ENCODE data around the gene FLNC.

DNA sequence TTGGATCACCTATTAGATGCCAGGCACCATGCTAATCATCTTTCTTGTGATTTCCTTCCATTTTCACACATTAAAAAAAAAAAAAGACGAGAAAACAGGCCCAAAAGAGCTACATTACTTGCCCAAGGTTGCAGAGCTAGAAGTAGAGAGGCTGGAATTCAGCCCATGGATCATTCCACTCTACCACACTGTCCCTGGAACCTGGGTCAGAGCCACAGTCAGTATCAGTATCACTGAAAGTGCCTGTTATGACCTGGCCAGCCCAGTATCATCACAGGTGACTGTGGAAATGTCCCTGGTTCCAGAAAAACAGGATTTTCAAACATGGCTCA is 3.3 kb upstream of the FLNC start:
- TF ChIP-seq, protein P1, sequence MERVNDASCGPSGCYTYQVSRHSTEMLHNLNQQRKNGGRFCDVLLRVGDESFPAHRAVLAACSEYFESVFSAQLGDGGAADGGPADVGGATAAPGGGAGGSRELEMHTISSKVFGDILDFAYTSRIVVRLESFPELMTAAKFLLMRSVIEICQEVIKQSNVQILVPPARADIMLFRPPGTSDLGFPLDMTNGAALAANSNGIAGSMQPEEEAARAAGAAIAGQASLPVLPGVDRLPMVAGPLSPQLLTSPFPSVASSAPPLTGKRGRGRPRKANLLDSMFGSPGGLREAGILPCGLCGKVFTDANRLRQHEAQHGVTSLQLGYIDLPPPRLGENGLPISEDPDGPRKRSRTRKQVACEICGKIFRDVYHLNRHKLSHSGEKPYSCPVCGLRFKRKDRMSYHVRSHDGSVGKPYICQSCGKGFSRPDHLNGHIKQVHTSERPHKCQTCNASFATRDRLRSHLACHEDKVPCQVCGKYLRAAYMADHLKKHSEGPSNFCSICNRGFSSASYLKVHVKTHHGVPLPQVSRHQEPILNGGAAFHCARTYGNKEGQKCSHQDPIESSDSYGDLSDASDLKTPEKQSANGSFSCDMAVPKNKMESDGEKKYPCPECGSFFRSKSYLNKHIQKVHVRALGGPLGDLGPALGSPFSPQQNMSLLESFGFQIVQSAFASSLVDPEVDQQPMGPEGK (CRISPR knock-in tag; IDR thresholded peaks at IDR 0.05; ENCODE audit: borderline replicate concordance): no peak
- TF ChIP-seq, protein P2, sequence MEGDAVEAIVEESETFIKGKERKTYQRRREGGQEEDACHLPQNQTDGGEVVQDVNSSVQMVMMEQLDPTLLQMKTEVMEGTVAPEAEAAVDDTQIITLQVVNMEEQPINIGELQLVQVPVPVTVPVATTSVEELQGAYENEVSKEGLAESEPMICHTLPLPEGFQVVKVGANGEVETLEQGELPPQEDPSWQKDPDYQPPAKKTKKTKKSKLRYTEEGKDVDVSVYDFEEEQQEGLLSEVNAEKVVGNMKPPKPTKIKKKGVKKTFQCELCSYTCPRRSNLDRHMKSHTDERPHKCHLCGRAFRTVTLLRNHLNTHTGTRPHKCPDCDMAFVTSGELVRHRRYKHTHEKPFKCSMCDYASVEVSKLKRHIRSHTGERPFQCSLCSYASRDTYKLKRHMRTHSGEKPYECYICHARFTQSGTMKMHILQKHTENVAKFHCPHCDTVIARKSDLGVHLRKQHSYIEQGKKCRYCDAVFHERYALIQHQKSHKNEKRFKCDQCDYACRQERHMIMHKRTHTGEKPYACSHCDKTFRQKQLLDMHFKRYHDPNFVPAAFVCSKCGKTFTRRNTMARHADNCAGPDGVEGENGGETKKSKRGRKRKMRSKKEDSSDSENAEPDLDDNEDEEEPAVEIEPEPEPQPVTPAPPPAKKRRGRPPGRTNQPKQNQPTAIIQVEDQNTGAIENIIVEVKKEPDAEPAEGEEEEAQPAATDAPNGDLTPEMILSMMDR (IDR thresholded peaks at IDR 0.05 in 2 of 3, conservative IDR thresholded peaks at IDR 0.05 in 1 of 3; ENCODE audit: insufficient read depth in 2 of 3, low read depth in 1 of 3, low read length in 3 of 3): no peak
- no peak for TF ChIP-seq FUS (optimal IDR thresholded peaks at IDR 0.05; ENCODE audit: low read depth, low read length)
- TF ChIP-seq POLR2B (IDR thresholded peaks at IDR 0.05; ENCODE audit: low read depth, partially characterized antibody): no peak
- TF ChIP-seq, protein P3, sequence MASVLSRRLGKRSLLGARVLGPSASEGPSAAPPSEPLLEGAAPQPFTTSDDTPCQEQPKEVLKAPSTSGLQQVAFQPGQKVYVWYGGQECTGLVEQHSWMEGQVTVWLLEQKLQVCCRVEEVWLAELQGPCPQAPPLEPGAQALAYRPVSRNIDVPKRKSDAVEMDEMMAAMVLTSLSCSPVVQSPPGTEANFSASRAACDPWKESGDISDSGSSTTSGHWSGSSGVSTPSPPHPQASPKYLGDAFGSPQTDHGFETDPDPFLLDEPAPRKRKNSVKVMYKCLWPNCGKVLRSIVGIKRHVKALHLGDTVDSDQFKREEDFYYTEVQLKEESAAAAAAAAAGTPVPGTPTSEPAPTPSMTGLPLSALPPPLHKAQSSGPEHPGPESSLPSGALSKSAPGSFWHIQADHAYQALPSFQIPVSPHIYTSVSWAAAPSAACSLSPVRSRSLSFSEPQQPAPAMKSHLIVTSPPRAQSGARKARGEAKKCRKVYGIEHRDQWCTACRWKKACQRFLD (CRISPR knock-in tag; IDR thresholded peaks at IDR 0.05): no peak
- no peak for TF ChIP-seq ATF1 (CRISPR knock-in tag; IDR thresholded peaks at IDR 0.05)
- no peak for TF ChIP-seq ATF1 (tag; IDR thresholded peaks at IDR 0.05)
- no peak for TF ChIP-seq MEF2D (tag; conservative IDR thresholded peaks at IDR 0.05; ENCODE audit: low read depth)
- TF ChIP-seq DPF2 (IDR thresholded peaks at IDR 0.05): no peak
- no peak for TF ChIP-seq KLF10 (CRISPR knock-in tag; IDR thresholded peaks at IDR 0.05)
- no peak for TF ChIP-seq RNF2 (IDR thresholded peaks at IDR 0.05)
- TF ChIP-seq CEBPB (tag; IDR thresholded peaks at IDR 0.05): no peak
- TF ChIP-seq, protein P4, sequence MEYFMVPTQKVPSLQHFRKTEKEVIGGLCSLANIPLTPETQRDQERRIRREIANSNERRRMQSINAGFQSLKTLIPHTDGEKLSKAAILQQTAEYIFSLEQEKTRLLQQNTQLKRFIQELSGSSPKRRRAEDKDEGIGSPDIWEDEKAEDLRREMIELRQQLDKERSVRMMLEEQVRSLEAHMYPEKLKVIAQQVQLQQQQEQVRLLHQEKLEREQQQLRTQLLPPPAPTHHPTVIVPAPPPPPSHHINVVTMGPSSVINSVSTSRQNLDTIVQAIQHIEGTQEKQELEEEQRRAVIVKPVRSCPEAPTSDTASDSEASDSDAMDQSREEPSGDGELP (CRISPR knock-in tag; IDR thresholded peaks at IDR 0.05; ENCODE audit: borderline replicate concordance): no peak
- no peak for TF ChIP-seq TAF9B (IDR thresholded peaks at IDR 0.05; ENCODE audit: partially characterized antibody)
